EH (cell line): ENCODE results near the gene UNC13D.
"Not testable (repeated sequence)": the region's sequence is repeated elsewhere in the genome, so short reads cannot be mapped to it uniquely, and the experiment has no call there.

Experiments
- DNase-seq: peaks from one replicate; pipeline ENCODE4 v3.0.0-alpha.2; 2015; ENCODE audit warnings: low read depth

UNC13D gene

DNA sequence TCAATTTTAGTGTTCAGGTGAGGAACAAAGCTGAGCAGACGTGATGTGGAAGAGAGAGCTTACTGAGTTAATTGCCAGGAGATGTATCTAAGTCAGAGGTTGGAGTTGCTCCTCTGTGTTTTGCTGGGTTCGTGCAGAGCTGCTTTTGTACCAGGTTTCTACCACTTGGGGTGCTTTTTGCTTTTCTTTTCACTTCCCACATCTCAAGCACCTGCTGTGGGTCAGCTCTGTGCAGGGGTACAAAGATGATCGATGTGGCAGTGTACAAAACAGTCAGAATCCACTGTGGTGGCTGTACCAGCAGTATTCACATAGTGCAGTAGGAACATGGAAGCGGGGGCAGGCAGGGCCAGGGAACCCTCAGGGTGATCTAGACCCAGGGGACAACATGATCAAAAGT, 44.8 kb downstream of the UNC13D start:
- no peak for DNase-seq

DNA sequence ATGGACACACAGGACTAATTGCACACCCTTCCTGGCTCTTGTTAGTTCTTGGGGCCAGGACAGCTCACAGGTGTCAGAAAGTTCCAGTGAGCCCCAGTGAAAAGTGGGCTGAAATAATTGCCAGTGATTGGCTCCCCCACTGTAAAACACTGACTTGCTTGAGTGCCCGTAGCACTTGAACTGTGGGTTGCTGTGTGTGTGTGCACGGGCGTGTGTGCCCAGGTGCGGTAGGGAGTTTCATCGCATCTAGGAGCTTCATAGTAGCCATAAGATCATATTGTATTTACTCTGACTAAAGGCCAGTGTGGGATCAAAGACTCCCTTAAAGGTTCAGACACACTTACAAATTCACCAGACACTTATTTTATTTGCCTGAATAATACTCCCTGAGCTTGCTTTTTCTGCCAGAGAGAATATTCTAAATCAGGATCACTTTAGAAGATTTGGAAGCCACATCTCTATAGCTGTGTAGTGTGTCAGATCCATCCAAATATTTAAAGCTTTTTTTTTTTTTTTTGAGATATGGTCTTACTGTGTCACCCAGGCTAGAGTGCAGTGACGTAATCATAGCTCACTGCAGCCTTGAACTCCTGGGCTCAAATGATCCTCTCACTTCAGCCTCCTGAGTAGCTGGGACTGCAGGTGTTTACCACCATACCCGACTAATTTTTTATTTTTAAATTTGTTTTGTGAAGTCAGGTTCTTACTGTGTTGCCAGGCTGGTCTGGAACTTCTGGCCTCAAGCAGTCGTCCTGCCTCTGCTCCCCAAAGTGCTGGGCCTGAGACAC, 48.2 kb downstream of the UNC13D start:
- no peak for DNase-seq

GRCh38 chr17:75793460-75793859, 50.7 kb downstream of the UNC13D start:
- no peak for DNase-seq

DNA sequence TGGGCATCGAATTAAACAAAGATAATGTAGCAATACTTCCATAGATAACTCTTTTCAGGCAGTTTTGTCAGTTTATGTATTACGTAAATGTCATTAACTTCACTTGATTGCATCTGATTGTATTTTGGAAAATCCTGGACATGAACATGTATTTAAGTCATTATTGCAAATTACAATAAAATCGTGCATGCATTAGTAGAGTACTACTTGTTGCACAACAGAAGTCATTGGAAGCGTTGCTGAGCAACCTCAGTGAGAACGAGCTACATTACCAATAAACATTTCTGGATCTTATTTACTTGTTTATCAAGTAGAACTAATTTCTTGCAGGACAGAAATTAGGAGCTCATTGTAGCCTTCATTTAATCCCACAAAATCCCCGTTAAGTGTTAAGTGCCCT, 53.0 kb downstream of the UNC13D start:
- no peak for DNase-seq

- DNase-seq, result peak; percentile 89
Observed at GRCh38 chr17:75785016-75785890, 59.0 kb downstream of the UNC13D start.

- peak; percentile 100 for DNase-seq
Observed at GRCh38 chr17:75784473-75785015, 59.7 kb downstream of the UNC13D start, which contains the start of gene UNK. UNK (plus strand) TSS chr17:75784806; CDS start chr17:75784881, 75 bp downstream.

DNA sequence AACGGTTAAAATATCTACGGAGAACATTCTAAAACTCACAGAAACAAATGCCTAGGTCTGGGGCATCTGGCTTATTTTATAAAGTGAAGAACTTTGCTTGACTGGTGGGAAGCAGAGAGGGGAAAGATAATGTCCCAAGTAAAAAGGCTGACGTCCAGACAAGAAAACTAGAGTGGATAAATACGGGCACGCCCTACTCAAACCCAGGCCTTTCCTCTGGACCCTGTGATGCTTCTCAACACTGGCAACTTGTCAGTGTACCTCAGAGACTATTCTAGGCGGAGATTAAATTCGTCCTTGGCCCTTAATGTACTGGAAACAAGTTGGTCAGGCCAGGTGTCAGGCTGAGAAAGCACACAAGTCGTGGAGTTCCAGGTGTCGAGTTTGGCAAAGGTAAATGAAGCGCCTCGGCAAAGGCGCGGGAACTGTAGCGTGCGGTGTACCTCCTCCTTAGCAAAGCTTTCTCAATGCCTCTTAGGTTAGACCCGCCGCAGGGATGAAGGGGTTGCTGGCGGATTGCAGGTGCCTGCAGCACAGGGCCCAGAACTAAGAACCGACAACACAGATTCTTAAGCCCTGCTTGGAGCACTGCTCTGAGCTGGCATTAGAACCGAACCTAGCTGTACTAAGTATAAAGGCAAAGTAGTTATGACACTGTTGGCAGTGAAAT, 60.3 kb downstream of the UNC13D start:
- no peak for DNase-seq

GRCh38 chr17:75783069-75783783, 61.0 kb downstream of the UNC13D start:
- peak; percentile 57 for DNase-seq

DNA sequence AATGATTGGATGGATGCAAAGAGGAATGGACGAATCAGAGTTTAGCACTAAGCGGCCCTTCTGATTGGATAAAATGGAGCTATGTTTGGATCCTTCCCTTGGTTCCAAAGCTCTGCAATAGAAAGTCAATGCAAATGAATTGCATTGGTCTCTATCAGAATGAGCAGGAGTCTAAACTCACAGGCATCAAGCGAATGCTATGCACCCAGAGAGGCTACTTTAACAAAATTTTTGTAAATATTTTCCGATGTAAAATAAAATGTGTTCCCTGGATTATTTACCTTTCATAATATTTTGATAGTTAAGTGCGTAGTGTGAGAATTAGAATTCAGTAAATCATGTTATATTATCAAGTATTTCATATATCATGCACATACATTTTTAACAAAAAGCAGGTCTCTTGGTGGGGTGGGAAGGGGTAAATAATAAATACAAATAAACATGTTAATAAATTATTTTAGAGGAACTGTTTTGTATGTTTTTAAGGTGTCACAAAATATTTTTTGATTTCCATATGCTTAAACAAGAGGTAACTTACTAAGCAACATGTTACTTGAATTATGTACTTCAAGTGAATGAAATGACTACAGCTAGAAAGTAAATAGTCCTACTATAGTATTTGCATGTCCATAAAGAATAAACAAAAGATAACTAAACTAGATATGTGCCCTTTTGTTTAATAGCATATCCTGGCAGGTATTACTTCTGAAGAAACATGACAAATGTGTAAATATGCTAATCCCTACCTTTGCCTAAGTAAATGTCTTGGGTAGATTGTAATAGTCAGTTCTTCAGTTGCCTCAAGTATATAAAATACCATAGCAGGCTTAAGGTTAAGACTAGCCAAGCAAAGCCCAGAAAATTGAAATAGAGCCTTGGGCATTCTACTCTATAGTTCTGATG, 64.0 kb downstream of the UNC13D start:
- DNase-seq, result no peak

- DNase-seq, result peak; percentile 100
Observed at GRCh38 chr17:75779250-75779986, 64.8 kb downstream of the UNC13D start.

DNA sequence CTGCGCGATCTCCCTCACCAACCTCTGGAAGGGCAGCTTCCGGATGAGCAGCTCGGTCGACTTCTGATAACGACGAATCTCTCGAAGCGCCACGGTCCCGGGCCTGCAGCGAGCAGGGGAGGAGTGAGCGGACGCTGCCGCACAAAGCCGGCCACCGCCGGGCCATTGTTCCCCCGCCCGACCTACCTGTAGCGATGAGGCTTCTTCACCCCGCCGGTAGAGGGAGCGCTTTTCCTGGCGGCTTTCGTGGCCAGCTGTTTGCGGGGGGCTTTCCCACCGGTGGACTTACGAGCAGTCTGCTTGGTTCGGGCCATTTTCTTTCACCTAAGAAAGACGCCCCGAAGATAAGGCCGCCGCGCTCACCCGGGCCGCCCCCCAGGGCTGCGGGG, 65.3 kb downstream of the UNC13D start:
- no peak for DNase-seq

DNA sequence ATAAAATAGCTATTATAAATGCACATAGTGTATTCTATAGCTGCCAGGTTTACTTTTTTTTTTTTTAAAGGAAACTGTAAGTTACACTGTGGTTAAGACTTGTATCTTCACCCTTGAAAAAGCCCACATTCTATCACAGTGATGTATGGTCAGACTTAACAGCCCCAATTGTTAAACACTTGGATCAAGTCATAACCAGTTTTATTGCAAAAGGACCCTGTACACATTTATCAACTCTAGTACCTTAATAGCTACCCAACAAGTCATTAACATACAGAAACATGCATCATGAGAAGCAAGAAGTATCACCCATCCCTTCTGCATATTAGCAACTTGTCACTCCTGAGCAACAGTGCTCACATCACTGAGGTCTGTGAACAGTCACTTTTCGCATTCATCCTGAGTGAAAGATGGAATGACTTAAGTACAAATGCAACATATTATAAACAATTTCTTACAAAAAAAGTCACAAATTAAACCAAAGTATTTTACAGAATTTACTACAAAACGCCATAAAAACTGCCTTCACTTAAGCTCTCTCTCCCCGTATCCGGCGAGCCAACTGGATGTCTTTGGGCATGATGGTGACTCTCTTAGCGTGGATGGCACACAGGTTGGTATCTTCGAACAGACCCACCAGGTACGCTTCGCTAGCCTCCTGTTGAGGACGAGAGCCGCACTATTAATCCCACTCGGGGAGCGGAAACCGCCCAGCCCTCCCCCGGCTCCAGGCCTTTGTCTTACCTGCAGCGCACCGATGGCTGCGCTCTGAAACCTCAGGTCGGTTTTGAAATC, 65.9 kb downstream of the UNC13D start:
- not testable (repeated sequence) for DNase-seq

DNA sequence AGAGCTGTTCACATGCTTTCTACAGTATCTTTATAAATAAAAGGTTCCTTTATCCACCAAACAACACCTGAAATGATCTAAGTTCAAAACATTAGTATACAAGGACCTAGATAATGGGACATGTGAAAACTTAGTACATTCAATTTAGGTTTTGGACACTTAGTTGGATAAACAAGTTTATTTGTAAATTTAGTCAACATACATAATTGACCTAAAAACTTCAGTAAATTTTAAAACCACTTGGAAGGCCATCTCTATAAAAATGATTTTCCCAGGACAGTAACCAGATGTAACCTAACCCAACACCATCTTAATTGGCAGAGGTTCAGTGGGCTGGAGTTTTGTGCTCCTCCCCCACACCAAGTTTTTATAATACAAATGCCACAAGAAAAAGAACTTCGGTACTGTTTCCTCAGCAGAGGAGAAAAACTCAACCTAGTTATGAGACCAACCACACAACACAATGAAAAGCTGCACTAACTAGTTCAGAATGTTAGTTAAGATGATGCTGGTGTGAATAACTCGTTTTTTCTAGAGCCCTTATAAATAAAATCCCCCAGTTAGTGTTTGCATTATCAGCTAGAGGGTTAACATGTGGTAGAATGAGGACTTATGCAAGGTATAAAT, 66.8 kb downstream of the UNC13D start:
- peak; percentile 50 for DNase-seq
